ENCODE results near the gene ATOH8. TPM values are rescaled to one million over a fixed set of nuclear protein-coding genes. Genes with fewer than 3 reads are reported as not detected.

ATOH8 gene
- total and polyA plus RNA-seq, 2 experiments from 2014 or later = 12.7 to 50.1 TPM

GRCh38 chr2:85723707-85724360 is 30.0 kb upstream of the ATOH8 start:
- Histone ChIP-seq H2AFZ (no peak overlapping the region), H3K27ac (peak overlapping the region; percentile 5; the same call in 1 of the 2 replicates), H3K4me3 (no peak overlapping the region), H3K4me2 (ENCODE audit: unreplicated experiment) (no peak overlapping the region), H3K79me2 (ENCODE audit: insufficient read depth) (no peaks in the 10 kb centered on the region), H3K9me2 (ENCODE audit: insufficient read depth) (no peaks in the 10 kb centered on the region), H3F3A (ENCODE audit: insufficient read depth) (no peaks in the 10 kb centered on the region), H3K4me1 (ENCODE audit: insufficient read depth) (peaks cover 13% of the 10 kb centered on the region), H4K20me1 (ENCODE audit: insufficient read depth) (no peaks in the 10 kb centered on the region), H3K9ac (no peak overlapping the region), H3K9me3 (ENCODE audit: low read depth) (no peaks in the 10 kb centered on the region), H3K36me3 (ENCODE audit: low read depth) (no peaks in the 10 kb centered on the region), H3K27me3 (replicated peaks; ENCODE audit: insufficient read depth) (no peaks in the 10 kb centered on the region)
- TF ChIP-seq EZH2phosphoT487 (IDR thresholded peaks at IDR 0.05; ENCODE audit: insufficient read depth, low read depth) = no peak
- no peak for TF ChIP-seq EZH2 (IDR thresholded peaks at IDR 0.05; ENCODE audit: insufficient read depth, poor library complexity, severe bottlenecking)
- DNase-seq = peak; percentile 70
- in situ Hi-C loops (cut with MboI) = no loop called here
- WGBS, 2 experiments (ENCODE audit: low coverage in 1 of 2, low lambda C conversion rate in 2 of 2, missing lambda C conversion rate in 2 of 2) = 93 to 100% methylated on average over 2 of the region's 2 CpGs

GRCh38 chr2:85724731-85725181 is 29.0 kb upstream of the ATOH8 start:
- no peak overlapping the region for H3K9ac ChIP-seq
- no peaks in the 10 kb centered on the region for H3K79me2 ChIP-seq (ENCODE audit: insufficient read depth)
- no peak for DNase-seq
- in situ Hi-C loops (cut with MboI) = loop anchor here (5.0 kb wide), 1 partner anchor 88 kb away; no protein-coding TSS in a partner anchor
- no peaks in the 10 kb centered on the region for H3F3A ChIP-seq (ENCODE audit: insufficient read depth)
- H3K27me3 ChIP-seq (replicated peaks; ENCODE audit: insufficient read depth) = no peaks in the 10 kb centered on the region
- H3K36me3 ChIP-seq (ENCODE audit: low read depth) = no peaks in the 10 kb centered on the region
- H3K9me2 ChIP-seq (ENCODE audit: insufficient read depth) = no peaks in the 10 kb centered on the region
- peaks cover 17% of the 10 kb centered on the region for H3K4me1 ChIP-seq (ENCODE audit: insufficient read depth)
- no peaks in the 10 kb centered on the region for H3K9me3 ChIP-seq (ENCODE audit: low read depth)
- TF ChIP-seq EZH2phosphoT487 (IDR thresholded peaks at IDR 0.05; ENCODE audit: insufficient read depth, low read depth) (no peak), EZH2 (IDR thresholded peaks at IDR 0.05; ENCODE audit: insufficient read depth, poor library complexity, severe bottlenecking) (no peak)
- no peaks in the 10 kb centered on the region for H4K20me1 ChIP-seq (ENCODE audit: insufficient read depth)
- H3K4me2 ChIP-seq (ENCODE audit: unreplicated experiment) = no peak overlapping the region
- no peak overlapping the region for H3K27ac ChIP-seq
- H2AFZ ChIP-seq = no peak overlapping the region
- 63 to 75% methylated on average over 5 of the region's 5 CpGs for WGBS, 2 experiments (ENCODE audit: low coverage in 1 of 2, low lambda C conversion rate in 2 of 2, missing lambda C conversion rate in 2 of 2)
- no peak overlapping the region for H3K4me3 ChIP-seq

- H3K36me3 ChIP-seq (ENCODE audit: low read depth) = no peaks in the 10 kb centered on the region
- TF ChIP-seq EZH2phosphoT487 (IDR thresholded peaks at IDR 0.05; ENCODE audit: insufficient read depth, low read depth) (no peak), EZH2 (IDR thresholded peaks at IDR 0.05; ENCODE audit: insufficient read depth, poor library complexity, severe bottlenecking) (no peak)
- H3K79me2 ChIP-seq (ENCODE audit: insufficient read depth) = no peaks in the 10 kb centered on the region
- H3K9me2 ChIP-seq (ENCODE audit: insufficient read depth) = no peaks in the 10 kb centered on the region
- no peak overlapping the region for H3K9ac ChIP-seq
- H3K27me3 ChIP-seq (replicated peaks; ENCODE audit: insufficient read depth) = no peaks in the 10 kb centered on the region
- in situ Hi-C loops (cut with MboI) = loop anchor here (5.0 kb wide), 1 partner anchor 87 kb away; no protein-coding TSS in a partner anchor
- DNase-seq = no peak
- no peak overlapping the region for H3K4me2 ChIP-seq (ENCODE audit: unreplicated experiment)
- WGBS, 2 experiments (ENCODE audit: low coverage in 1 of 2, low lambda C conversion rate in 2 of 2, missing lambda C conversion rate in 2 of 2) = 95 to 96% methylated on average over 2 of the region's 2 CpGs
- H2AFZ ChIP-seq = no peak overlapping the region
- no peak overlapping the region for H3K27ac ChIP-seq
- no peak overlapping the region for H3K4me3 ChIP-seq
- H3F3A ChIP-seq (ENCODE audit: insufficient read depth) = no peaks in the 10 kb centered on the region
- H4K20me1 ChIP-seq (ENCODE audit: insufficient read depth) = no peaks in the 10 kb centered on the region
- H3K4me1 ChIP-seq (ENCODE audit: insufficient read depth) = peaks cover 17% of the 10 kb centered on the region
- H3K9me3 ChIP-seq (ENCODE audit: low read depth) = no peaks in the 10 kb centered on the region
Observed at GRCh38 chr2:85725451-85725850, 28.3 kb upstream of the ATOH8 start.

GRCh38 chr2:85727798-85728197 is 26.0 kb upstream of the ATOH8 start:
- Histone ChIP-seq H3K4me3 (no peak overlapping the region), H3K4me2 (ENCODE audit: unreplicated experiment) (no peak overlapping the region), H3K27ac (no peak overlapping the region), H4K20me1 (ENCODE audit: insufficient read depth) (no peaks in the 10 kb centered on the region), H3F3A (ENCODE audit: insufficient read depth) (0 out of 2 replicates have a peak, but pooled peaks cover 5% of the 10 kb centered on the region), H3K27me3 (replicated peaks; ENCODE audit: insufficient read depth) (no peaks in the 10 kb centered on the region), H3K36me3 (ENCODE audit: low read depth) (no peaks in the 10 kb centered on the region), H3K4me1 (ENCODE audit: insufficient read depth) (peaks cover 17% of the 10 kb centered on the region), H3K9me2 (ENCODE audit: insufficient read depth) (no peaks in the 10 kb centered on the region), H3K79me2 (ENCODE audit: insufficient read depth) (no peaks in the 10 kb centered on the region), H3K9ac (no peak overlapping the region), H3K9me3 (ENCODE audit: low read depth) (no peaks in the 10 kb centered on the region), H2AFZ (no peak overlapping the region)
- in situ Hi-C loops (cut with MboI) = loop anchor here (5.0 kb wide), 1 partner anchor 85 kb away; no protein-coding TSS in a partner anchor
- TF ChIP-seq EZH2 (IDR thresholded peaks at IDR 0.05; ENCODE audit: insufficient read depth, poor library complexity, severe bottlenecking) (no peak), EZH2phosphoT487 (IDR thresholded peaks at IDR 0.05; ENCODE audit: insufficient read depth, low read depth) (no peak)
- no peak for DNase-seq
- WGBS, 2 experiments (ENCODE audit: low coverage in 1 of 2, low lambda C conversion rate in 2 of 2, missing lambda C conversion rate in 2 of 2) = 85 to 90% methylated on average over 10 of the region's 10 CpGs

All from GM23248 (cell line).